Stomach (tissue), 4 donors: ENCODE data around the gene REXO1.

Experiments used
- POLR2AphosphoS5 ChIP-seq, 3 donors: sonication (generic); formaldehyde crosslinking; IDR thresholded peaks; one replicate each; pipeline ENCODE4 v1.6.1; 2016; ENCODE audit warnings: antibody characterized with exemption in 3 of 3
- TF ChIP-seq, protein P1 (sequence below), 7 experiments: fragments of 450-650 bp in 4 of 7; fragments of 200-600 bp in 3 of 7; sonication (generic) in 3 of 7; IDR thresholded peaks; one replicate each; pipeline ENCODE4 v1.5.1; 2016 to 2019; ENCODE audit warnings: antibody characterized with exemption in 7 of 7, control low read depth in 2 of 7, mild to moderate bottlenecking in 1 of 7

- TF ChIP-seq POLR2AphosphoS5 (IDR thresholded peaks at IDR 0.05): no peak
- TF ChIP-seq, protein P1, sequence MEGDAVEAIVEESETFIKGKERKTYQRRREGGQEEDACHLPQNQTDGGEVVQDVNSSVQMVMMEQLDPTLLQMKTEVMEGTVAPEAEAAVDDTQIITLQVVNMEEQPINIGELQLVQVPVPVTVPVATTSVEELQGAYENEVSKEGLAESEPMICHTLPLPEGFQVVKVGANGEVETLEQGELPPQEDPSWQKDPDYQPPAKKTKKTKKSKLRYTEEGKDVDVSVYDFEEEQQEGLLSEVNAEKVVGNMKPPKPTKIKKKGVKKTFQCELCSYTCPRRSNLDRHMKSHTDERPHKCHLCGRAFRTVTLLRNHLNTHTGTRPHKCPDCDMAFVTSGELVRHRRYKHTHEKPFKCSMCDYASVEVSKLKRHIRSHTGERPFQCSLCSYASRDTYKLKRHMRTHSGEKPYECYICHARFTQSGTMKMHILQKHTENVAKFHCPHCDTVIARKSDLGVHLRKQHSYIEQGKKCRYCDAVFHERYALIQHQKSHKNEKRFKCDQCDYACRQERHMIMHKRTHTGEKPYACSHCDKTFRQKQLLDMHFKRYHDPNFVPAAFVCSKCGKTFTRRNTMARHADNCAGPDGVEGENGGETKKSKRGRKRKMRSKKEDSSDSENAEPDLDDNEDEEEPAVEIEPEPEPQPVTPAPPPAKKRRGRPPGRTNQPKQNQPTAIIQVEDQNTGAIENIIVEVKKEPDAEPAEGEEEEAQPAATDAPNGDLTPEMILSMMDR (IDR thresholded peaks at IDR 0.05): no peak
These were observed 820 bp upstream of the REXO1 start for GRCh38 chr19:1849132-1849474.
